Activated T-cell treated with anti-CD3 and anti-CD28 coated beads for 48 hours (primary cell): ENCODE results near the gene SLC38A6.
"Not testable (repeated sequence)": the region's sequence is repeated elsewhere in the genome, so short reads cannot be mapped to it uniquely, and the experiment has no call there.

ENCODE experiments used
- DNase-seq: peaks from one replicate; pipeline ENCODE4 v3.0.0-alpha.2; 2020; ENCODE audit warnings: low read depth

Gene SLC38A6

DNA sequence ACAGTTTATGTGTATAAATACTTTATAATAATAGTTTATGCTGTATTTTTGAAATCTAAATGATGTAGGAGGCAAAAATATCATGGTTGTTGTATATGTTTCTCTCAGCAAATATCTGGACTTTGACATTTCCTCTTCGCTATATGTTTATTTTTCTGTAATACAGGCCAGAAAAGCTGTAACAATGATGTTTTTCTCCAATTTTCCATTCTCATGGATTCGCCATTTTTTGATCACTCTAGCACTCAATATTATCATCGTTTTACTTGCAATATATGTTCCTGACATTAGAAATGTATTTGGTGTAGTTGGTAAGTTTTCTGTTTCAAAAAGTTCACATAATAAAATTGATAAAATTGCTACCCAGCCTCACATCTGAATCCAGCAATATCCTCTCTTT, 70.6 kb downstream of the SLC38A6 start:
- no peak for DNase-seq

DNA sequence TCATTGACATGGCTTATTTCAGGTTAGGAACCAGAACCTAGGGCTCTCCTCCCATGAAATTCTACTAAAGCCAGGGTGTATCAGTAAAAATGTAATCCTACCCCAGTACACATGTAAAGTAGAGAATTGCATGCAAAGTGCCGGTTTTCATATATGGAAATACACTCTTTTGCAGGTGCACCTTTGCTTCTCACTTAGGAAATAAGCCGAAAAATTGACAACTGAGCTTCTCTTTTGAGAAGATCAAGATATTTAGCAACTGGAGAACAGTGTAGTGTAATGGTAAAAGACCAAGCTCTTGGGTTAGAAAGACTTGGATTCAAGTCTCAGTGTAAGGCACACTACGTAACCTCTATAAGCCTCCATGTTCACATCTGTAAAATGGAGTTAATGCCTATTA, 82.4 kb downstream of the SLC38A6 start:
- DNase-seq: no peak

DNA sequence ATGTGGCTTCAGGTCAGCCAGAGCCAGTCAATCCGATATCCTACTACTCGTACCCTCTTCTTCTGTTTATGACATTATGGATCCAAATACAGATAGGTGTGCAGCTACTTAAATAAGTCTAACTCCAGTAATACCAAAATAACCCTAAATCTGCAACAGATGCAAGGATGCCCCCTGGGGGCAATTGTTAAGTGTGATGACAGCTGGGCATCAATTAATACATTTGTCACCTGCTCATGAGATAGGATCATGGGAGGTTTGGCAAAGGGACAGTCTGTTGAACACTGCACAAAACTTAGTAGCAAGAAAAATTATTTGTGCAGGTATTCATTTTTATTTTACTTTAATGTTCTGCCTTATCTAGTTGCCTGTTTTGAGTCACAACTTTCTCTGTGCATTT, 83.2 kb downstream of the SLC38A6 start:
- DNase-seq: no peak

DNA sequence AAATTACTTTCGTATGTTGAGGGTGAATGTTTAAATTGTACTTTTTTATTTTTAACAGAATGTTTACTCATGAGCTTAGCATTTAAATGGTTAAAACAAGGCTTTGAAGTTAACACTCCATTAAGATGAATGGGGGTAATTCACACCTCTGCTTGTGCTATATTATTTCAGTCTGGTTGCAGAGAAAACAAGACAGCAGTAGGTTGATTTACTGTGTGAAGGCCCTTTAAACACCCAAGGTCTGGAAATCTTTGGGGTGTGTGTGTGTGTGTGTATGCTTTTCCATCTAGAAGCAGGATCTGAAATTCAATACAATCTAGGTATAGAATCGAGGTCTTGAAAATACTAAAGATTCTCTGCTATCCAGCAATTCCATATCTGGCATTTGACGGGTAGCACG, 83.8 kb downstream of the SLC38A6 start:
- no peak for DNase-seq

DNA sequence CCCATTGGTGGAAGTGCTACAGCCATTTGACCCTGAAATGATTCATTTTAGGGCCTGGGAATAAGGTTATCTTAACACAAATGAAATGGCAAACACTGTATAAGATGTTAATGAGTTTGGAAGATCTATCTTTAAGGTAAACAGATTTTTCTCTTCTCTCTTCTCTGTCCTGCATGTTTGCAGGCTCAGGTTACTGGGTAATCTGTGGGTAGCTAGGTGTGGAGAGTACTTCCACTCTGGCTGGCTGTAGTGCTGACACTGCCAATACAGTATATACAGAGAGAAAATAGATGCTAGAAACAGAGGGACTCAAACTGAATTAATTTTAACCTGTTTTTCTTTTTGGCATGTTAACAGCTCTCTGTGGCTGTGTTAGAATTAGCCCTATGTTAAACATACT, 84.6 kb downstream of the SLC38A6 start:
- no peak for DNase-seq

DNA sequence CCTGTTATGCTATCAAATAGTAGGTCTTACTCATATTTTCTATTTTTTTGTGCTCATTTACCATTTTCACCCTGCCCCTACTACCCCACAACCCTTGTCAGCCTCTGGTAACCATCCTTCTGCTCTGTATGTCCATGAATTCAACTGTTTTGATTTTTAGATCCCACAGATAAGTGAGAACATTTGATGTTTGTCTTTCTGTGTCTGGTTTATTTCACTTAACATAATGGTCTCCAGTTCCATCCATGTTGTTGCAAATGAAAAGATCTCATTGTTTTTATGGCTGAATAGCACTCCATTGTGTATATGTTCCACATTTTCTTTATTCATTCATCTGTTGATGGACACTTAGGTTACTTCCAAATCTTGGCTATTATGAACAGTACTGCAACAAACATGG, 91.4 kb downstream of the SLC38A6 start:
- DNase-seq: not testable (repeated sequence)

DNA sequence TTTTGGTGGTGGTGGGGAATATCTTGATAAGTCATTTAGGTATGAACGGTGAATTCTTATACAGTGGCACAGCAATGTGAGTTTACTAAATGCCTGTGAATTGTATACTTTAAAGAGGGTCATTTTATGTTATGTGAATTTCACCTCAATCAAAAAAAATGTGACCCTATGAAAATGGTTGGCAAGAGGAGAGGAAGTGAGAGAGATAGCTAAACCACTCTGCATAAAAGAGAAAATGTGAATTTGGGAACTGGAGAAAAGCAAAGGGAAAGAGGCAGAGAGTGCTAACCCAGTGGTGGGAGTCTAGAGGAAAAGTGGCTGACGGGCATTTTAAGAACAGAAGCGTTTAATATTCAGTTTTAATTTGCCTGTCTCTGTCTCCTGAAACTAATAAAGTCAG, 93.8 kb downstream of the SLC38A6 start:
- DNase-seq: no peak

DNA sequence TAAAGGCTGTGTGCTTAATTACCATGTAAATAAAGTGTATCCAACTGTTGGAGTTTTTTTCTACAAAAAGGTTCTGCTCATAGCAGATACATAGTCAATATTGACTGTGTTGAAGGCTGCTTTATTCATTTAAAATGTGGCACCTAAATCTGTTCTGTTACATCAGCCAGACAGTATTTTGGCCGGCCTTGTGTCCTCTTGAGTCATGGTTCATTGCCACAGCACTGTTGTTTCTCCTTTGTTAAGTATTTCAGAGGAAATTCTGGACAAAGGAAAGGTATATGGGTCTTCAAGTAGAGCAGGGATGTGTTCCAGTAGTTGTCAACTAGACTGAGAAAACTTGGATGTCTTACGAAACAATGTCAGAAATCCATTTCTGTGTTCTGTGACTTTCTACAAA, 95.5 kb downstream of the SLC38A6 start:
- no peak for DNase-seq

DNA sequence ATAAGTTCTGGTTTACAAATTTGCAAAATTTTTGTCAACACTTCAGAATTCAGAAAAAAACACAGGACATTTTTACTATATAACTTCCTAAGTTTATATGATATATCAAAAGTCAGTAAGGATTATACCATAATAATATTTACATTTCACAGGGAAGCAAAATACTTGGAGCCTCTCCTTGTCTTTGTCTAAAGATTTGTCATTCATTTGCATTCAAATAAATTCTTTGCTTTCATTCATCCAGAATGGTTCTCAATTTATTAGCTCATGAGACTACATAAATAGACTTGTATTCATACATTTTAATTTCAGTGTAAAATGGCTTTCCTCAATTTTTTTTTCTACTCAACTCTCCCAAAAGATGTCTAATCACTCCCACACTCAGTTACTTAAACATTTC, 96.4 kb downstream of the SLC38A6 start:
- DNase-seq: no peak

DNA sequence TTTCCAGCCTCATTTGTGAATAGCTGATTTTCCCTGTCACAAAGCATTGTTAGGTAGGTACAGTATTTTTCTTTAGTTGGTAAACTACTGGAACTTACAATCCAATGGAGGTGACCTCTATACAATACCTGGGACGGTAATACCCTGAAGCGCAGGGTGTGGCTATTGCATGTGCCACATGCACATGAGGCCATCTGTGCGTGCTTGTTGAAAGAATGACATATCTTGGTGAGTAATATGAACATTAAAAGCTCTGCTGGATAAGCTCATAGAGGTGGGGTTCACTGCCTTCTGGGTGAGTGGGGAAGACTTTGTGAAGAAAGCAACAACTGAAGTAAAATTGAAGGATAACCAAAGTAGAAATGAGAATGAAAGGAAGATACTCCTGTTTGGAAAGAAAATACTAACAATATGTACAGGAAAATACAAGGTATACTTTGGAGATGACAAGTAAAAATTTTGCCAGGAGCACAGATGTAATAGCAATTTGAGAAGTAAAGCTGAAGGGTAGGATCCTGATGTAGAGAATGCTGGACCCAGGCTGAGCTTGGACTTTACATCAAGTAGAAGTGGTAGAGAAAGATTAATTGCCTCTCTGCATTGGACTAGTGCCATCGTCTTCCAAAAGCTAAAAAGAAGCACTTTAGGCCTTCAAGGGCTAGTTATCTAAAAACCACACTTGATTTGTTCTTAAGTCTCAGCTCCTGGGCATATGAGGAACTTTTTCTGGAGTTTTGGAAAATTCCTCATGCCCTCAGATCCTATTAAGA, 97.1 kb downstream of the SLC38A6 start:
- no peak for DNase-seq

DNA sequence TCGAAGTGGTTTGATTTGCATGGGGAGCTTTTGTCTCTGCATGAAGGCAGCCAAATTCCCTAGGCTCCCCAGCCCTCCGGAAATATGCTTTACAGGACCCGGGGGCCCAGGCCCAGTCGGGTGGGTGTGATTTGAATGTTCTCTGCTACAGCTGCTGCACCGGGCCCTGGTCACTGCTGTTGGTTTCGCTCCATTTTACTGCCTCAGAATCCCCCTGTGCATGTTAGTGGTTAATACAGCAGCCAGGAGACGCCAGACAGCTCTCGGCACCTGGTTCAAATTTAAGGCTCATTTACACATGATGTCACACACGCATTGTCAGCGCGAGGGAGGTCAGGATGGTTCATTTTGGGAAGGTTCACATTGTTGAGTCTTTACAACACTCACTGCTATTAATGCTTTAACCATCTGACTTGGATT, 99.6 kb downstream of the SLC38A6 start:
- no peak for DNase-seq

DNA sequence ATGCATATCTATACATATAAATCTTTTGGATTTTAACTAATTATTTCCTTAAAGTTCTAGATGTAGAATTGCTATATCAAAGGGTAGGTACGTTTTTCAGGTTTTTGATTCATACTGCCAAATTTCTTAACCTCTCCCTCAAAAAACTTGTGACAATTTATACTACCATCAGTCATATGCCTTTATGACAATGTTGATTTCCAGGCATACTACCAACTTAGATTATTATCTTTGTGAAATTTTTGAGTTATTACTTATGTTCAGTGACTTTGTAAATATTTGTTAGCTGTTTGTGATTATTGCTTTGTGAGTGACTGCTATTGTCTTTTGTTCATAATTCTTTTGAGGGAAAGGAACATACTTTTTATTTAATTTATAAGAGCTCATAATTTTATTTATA, 107.0 kb downstream of the SLC38A6 start:
- no peak for DNase-seq

DNA sequence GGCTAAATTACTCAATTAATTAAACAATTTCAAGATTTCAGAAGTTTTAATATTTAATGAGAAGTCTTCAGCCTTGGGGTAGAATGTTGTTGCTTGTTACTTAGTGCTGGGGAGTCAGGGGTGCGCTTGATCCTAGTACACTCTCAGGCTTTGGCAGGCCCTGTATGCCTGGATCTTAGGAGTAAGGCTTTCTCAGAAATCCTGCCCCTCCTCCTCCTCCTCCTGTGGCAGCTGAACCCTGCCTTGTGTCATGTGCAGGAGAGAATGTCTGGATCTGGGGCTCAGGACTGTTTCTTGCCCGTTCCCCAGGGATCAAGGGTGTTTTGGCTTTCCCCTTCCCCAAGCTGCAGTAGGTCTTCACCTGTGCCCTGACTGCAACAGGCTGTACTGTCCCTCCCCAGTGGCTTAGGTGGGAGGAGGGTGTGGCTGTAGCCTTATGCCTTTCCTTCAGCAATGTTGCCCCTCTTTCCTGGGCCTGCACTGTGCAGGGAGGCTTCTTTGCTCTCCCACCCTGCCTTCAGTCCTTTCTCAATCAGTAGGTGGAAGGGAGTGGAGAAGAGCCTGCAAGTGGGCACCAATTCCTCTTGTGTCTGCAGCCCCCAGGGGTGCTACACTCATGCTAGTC, 108.2 kb downstream of the SLC38A6 start:
- no peak for DNase-seq

DNA sequence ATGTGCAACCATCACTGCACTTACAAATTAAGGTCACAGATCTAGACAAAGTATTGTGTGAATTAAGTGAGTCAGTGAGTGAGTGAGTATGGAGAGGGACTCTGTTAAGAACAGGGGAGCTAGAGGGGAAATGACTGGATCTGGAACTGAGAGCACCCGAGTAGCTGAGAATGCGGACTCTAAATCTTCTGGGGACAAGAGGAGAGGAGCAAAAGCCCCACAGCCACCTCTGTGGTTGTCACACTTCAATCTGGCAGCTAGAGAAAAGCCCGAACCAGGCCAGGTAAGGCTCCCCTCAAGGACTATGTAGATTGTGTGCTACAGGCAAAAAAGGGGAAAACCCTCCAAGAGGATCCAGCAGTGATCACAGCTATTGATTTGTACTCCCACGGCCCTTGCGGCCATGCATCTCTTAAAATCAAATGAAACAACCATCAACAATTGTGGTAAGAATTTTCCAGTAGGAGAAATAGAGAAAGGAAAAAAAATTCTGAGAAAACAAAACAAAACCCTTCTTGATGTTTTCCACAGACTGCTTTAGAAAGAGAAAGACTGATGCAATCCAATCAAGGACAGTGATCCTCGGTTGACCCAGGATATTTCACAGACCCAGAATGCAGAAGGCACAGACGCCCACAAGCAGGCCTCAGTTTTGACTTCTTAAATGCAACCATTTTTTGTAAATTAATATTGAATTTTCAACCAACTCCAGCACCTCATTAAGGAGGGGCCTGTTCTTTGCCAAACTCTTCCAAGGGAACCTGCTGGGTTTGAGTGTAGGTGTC, 109.6 kb downstream of the SLC38A6 start:
- DNase-seq: no peak

DNA sequence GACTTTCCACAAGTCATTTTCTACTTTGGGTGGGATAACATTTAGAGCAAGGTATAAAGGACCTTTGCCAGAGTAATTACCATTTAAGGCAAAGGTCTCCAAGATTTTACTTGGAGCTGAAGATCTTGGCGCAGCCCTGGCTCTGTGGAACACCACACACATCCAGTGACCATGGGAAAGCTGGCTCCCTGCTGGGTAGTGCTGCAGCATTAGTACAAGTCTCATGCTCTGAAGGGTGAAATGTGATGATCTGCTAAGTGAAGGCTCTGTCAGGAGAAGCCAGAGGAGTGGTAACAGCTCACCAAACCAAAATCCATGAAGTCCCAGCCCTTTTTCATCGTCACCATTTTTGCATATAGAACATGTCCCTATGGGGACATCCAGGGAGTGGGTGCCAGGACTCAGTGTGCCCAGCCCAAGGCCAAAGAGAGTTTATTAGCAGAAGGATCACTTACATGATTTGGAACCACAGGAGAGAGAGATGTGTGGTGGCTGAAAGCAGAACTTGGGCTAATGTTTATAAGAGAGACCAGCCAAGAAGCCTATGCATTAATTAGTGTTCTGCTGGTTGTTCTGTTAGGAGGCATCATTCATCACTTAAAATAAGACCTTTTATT, 110.7 kb downstream of the SLC38A6 start:
- no peak for DNase-seq

DNA sequence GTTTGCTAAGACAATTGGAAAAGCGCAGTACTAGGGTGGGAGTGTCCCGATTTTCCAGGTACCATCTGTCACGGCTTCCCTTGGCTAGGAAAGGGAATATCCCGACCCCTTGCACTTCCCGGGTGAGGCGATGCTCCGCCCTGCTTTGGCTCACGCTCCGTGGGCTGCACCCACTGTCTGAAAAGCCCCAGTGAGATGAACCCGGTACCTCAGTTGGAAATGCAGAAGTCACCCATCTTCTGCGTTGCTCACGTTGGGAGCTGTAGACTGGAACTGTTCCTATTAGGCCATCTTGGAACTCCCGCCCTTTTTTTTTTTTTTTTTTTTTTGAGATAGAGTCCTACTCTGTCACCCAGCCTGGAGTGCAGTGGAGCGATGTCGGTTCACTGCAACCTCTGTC, 117.1 kb downstream of the SLC38A6 start:
- not testable (repeated sequence) for DNase-seq

DNA sequence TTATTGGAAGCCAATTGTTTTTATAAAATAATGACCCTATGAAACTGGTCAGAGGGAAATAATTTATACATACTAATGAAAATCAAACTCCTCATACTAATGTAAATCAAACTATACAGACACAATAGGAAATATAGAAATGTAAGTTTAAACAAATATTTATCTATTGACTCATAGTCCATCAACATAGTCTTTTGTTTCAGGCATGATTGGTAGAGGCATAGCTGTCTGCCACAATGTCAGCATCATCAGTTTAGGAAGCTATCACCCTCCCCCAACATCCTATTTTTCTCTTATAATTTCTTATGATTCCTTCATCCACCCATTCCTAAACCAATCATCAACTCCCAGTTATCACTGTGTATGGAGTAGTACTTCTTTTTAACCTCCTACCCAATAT, 117.7 kb downstream of the SLC38A6 start:
- no peak for DNase-seq

DNA sequence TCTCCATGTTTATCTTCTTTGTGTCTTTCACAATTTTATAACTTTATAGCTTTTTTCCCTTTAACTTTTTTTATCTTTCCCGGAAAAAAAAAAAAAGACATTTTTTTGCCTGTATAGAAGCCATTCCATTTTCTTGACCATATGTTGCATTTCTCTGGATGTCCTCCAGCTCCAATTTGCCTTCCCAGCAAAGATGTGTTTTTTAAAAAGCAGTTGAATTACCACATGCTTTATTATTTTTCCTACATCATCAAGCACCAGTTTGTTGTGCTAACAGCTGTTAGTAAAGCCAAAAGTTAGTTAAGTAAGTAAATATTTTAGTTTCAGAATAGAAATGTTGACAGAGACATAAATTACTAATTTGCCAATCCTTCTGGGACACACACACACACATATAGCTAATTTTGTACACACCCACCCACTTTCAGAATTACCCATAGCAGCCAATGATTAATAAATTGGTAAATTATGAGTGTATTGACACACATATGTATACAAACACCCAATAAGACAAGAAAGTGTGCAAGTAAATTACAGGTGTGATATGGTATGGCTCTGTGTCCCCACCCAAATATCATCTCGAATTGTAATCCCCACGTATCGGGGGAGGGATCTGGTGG, 118.3 kb downstream of the SLC38A6 start:
- DNase-seq: no peak

DNA sequence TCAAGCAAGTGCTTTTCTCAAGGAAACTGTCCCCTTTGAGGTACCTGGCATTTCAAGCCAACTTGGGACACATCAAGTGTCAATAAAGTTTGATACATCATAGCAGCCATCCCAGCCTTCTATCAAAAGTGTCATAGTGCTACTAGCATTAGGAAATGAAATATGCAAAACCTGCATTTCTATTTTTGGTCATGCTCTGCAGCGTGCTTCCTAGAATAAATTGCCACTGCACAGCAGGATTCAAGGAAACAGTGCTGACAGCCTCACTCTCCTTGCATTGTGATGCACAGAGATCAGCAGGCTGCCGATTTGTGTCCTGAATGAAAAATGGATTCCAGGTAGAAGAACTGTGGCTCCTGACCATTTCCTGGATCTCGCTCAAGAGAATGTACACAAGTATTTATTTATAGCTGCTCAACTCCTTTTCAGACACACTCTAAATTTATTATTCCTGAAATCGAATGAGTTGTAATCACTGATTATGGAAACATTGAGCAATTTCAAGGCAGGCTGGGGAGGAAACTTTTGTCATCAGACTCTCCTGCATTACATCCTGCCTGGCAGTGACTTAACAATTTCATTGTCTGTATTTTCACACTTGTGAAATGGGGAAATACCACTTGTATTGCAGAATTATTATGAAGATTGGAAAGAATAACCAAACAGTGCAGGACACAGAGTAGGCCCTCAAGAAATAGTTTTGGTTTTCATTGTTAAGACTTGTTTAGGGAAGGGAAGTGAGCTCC, 120.9 kb downstream of the SLC38A6 start:
- no peak for DNase-seq
